A673 (cell line): ENCODE data around the gene CSNK1D.

Experiments used
- EZH2 ChIP-seq: fragments of 200-600 bp; sonication (generic); IDR thresholded peaks from 2 replicates; pipeline ENCODE4 v1.6.1; 2017; ENCODE audit warnings: borderline replicate concordance, low read depth, mild to moderate bottlenecking, mixed read lengths, antibody characterized with exemption, low read length; ENCODE audit not compliant: poor library complexity, severe bottlenecking
- TF ChIP-seq, protein P1 (sequence below): fragments of 300-800, 200-600 bp; sonication (generic); conservative IDR thresholded peaks from 2 replicates; pipeline ENCODE4 v1.5.1; 2017; ENCODE audit warnings: low read depth, mild to moderate bottlenecking, antibody characterized with exemption, low read length, moderate library complexity, mixed read lengths

DNA sequence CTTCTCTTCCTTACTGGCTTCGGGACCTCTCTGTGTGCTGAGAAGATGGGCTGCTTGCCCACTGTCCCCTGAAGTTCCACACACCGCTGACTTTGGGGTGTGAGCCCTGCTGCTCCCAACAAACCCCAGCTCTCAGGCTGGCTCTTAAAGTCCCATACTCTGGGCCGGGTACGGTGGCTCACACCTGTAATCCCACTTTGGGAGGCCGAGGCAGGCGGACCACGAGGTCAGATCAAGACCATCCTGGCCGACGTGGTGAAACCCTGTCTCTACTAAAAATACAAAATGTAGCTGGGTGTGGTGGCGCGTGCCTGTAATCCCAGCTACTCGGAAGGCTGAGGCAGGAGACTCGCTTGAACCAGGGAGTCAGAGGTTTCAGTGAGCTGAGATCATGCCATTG is 26.7 kb upstream of the CSNK1D start:
- TF ChIP-seq, protein P1, sequence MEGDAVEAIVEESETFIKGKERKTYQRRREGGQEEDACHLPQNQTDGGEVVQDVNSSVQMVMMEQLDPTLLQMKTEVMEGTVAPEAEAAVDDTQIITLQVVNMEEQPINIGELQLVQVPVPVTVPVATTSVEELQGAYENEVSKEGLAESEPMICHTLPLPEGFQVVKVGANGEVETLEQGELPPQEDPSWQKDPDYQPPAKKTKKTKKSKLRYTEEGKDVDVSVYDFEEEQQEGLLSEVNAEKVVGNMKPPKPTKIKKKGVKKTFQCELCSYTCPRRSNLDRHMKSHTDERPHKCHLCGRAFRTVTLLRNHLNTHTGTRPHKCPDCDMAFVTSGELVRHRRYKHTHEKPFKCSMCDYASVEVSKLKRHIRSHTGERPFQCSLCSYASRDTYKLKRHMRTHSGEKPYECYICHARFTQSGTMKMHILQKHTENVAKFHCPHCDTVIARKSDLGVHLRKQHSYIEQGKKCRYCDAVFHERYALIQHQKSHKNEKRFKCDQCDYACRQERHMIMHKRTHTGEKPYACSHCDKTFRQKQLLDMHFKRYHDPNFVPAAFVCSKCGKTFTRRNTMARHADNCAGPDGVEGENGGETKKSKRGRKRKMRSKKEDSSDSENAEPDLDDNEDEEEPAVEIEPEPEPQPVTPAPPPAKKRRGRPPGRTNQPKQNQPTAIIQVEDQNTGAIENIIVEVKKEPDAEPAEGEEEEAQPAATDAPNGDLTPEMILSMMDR = no peak
- TF ChIP-seq EZH2 = no peak
